SK-N-SH treated with all-trans-retinoic acid at 6 μM for 48 hours (cell line): Measurements from ENCODE around the gene ZBTB4.

Source experiments
- ATAC-seq: fragments of 200-7000 bp; cut with Tn5 transposase; 3 replicates; pipeline ENCODE4 v1.9.1; 2020; ENCODE audit warnings: mild to moderate bottlenecking, moderate library complexity
- ARNTL ChIP-seq: fragments of 450-650 bp; formaldehyde crosslinking; IDR thresholded peaks from 2 replicates; pipeline ENCODE4 v1.5.0; 2020; ENCODE audit warnings: low read depth, mild to moderate bottlenecking, moderate library complexity, borderline replicate concordance
- BACH2 ChIP-seq: fragments of 250-450 bp; sonication (Bioruptor Pico); IDR thresholded peaks from 2 replicates; pipeline ENCODE4 v1.9.0; 2021; ENCODE audit warnings: mild to moderate bottlenecking, borderline replicate concordance
- CSDC2 ChIP-seq: fragments of 250-450 bp; sonication (Bioruptor Pico); IDR thresholded peaks from 2 replicates; pipeline ENCODE4 v1.5.0; 2020; ENCODE audit warnings: mild to moderate bottlenecking, moderate library complexity
- ESRRG ChIP-seq: fragments of 250-450 bp; sonication (Bioruptor Pico); IDR thresholded peaks from 2 replicates; pipeline ENCODE4 v1.6.1; 2021; ENCODE audit warnings: mild to moderate bottlenecking
- GLIS3 ChIP-seq: fragments of 250-450 bp; sonication (Bioruptor Pico); IDR thresholded peaks from 2 replicates; pipeline ENCODE4 v1.5.0; 2020; ENCODE audit warnings: mild to moderate bottlenecking, moderate library complexity
- ISL1 ChIP-seq: fragments of 250-450 bp; sonication (Bioruptor Pico); IDR thresholded peaks from 2 replicates; pipeline ENCODE4 v2.1.2; 2022; ENCODE audit warnings: mild to moderate bottlenecking, moderate library complexity
- OSR1 ChIP-seq: fragments of 250-450 bp; sonication (Bioruptor Pico); IDR thresholded peaks from 2 replicates; pipeline ENCODE4 v1.8.0; 2022; ENCODE audit warnings: moderate library complexity, mild to moderate bottlenecking, inconsistent platforms
- PPARA ChIP-seq: fragments of 250-450 bp; sonication (Bioruptor Pico); IDR thresholded peaks from 2 replicates; pipeline ENCODE4 v1.5.0; 2020; ENCODE audit warnings: mild to moderate bottlenecking, borderline replicate concordance
- RARB ChIP-seq: fragments of 250-450 bp; sonication (Bioruptor Pico); IDR thresholded peaks from 2 replicates; pipeline ENCODE4 v1.8.0; 2021; ENCODE audit warnings: mild to moderate bottlenecking, moderate library complexity
- SNAI2 ChIP-seq: fragments of 250-450 bp; sonication (Bioruptor Pico); IDR thresholded peaks from 2 replicates; pipeline ENCODE4 v1.5.0; 2020; ENCODE audit warnings: mild to moderate bottlenecking, moderate library complexity
- TCF4 ChIP-seq: fragments of 250-450 bp; sonication (Bioruptor Pico); IDR thresholded peaks from 2 replicates; pipeline ENCODE4 v1.8.0; 2021; ENCODE audit warnings: mild to moderate bottlenecking, moderate library complexity, borderline replicate concordance
- TOX ChIP-seq: fragments of 250-450 bp; sonication (Bioruptor Pico); IDR thresholded peaks from 2 replicates; pipeline ENCODE4 v1.8.0; 2021; ENCODE audit warnings: mild to moderate bottlenecking, moderate library complexity, borderline replicate concordance
- ZC3H10 ChIP-seq: fragments of 250-450 bp; sonication (Bioruptor Pico); IDR thresholded peaks from 2 replicates; pipeline ENCODE4 v1.5.1; 2021; ENCODE audit warnings: mild to moderate bottlenecking, moderate library complexity
- ZFP30 ChIP-seq: fragments of 450-650 bp; formaldehyde crosslinking; IDR thresholded peaks from 2 replicates; pipeline ENCODE4 v1.5.0; 2022; ENCODE audit warnings: mild to moderate bottlenecking, moderate library complexity
- ZNF565 ChIP-seq: fragments of 450-650 bp; formaldehyde crosslinking; conservative IDR thresholded peaks from 2 replicates; pipeline ENCODE4 v1.5.0; 2020; ENCODE audit warnings: low read depth, mild to moderate bottlenecking, moderate library complexity
- ZNF70 ChIP-seq: fragments of 450-650 bp; formaldehyde crosslinking; IDR thresholded peaks from 2 replicates; pipeline ENCODE4 v1.5.0; 2020; ENCODE audit warnings: mild to moderate bottlenecking, moderate library complexity
- ZNF8 ChIP-seq: fragments of 450-650 bp; formaldehyde crosslinking; IDR thresholded peaks from 2 replicates; pipeline ENCODE4 v1.5.0; 2020; ENCODE audit warnings: mild to moderate bottlenecking, moderate library complexity
- TF ChIP-seq, protein P1 (sequence below): fragments of 250-450 bp; sonication (Bioruptor Pico); IDR thresholded peaks from 2 replicates; pipeline ENCODE4 v1.8.0; 2021; ENCODE audit warnings: low read depth, mild to moderate bottlenecking, moderate library complexity, borderline replicate concordance
- TF ChIP-seq, protein P2 (sequence below): fragments of 250-450 bp; sonication (Bioruptor Pico); IDR thresholded peaks from 2 replicates; pipeline ENCODE4 v1.8.0; 2020; ENCODE audit warnings: mild to moderate bottlenecking, moderate library complexity, borderline replicate concordance
- TF ChIP-seq, protein P3 (sequence below): fragments of 250-450 bp; sonication (Bioruptor Pico); IDR thresholded peaks from 2 replicates; pipeline ENCODE4 v1.5.0; 2020; ENCODE audit warnings: mild to moderate bottlenecking, moderate library complexity
- TF ChIP-seq, protein P4 (sequence below): fragments of 250-450 bp; sonication (Bioruptor Pico); IDR thresholded peaks from 2 replicates; pipeline ENCODE4 v1.5.1; 2020; ENCODE audit warnings: low read depth, mild to moderate bottlenecking, moderate library complexity
- TF ChIP-seq, protein P5 (sequence below): fragments of 250-450 bp; sonication (Bioruptor Pico); IDR thresholded peaks from 2 replicates; pipeline ENCODE4 v1.5.1; 2021; ENCODE audit warnings: mild to moderate bottlenecking, moderate library complexity

The ZBTB4 gene

DNA sequence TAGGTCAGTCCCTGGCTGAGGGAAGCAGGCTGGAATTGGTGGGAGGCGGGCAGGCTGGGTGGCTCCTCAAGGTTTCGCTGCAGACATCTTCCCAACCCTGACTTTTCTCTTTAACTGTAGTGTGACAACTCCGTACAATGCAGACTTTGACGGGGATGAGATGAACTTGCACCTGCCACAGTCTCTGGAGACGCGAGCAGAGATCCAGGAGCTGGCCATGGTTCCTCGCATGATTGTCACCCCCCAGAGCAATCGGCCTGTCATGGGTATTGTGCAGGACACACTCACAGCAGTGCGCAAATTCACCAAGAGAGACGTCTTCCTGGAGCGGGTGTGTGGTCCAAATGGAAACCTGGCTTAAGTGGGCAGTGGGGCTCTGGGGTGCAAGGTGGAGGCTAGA is 19.7 kb upstream of the ZBTB4 start:
- TF ChIP-seq ZNF70 (CRISPR knock-in tag) (no peak), ESRRG (no peak), ZNF8 (CRISPR knock-in tag) (no peak), BACH2 (CRISPR knock-in tag) (no peak), TCF4 (CRISPR knock-in tag) (no peak), ISL1 (no peak), TOX (CRISPR knock-in tag) (no peak), RARB (CRISPR knock-in tag) (no peak), OSR1 (no peak), ZFP30 (CRISPR knock-in tag) (no peak), ARNTL (CRISPR knock-in tag) (no peak)
- TF ChIP-seq, protein P1, sequence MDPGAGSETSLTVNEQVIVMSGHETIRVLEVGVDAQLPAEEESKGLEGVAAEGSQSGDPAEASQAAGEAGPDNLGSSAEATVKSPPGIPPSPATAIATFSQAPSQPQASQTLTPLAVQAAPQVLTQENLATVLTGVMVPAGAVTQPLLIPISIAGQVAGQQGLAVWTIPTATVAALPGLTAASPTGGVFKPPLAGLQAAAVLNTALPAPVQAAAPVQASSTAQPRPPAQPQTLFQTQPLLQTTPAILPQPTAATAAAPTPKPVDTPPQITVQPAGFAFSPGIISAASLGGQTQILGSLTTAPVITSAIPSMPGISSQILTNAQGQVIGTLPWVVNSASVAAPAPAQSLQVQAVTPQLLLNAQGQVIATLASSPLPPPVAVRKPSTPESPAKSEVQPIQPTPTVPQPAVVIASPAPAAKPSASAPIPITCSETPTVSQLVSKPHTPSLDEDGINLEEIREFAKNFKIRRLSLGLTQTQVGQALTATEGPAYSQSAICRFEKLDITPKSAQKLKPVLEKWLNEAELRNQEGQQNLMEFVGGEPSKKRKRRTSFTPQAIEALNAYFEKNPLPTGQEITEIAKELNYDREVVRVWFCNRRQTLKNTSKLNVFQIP (CRISPR knock-in tag), result no peak
- TF ChIP-seq, protein P2, sequence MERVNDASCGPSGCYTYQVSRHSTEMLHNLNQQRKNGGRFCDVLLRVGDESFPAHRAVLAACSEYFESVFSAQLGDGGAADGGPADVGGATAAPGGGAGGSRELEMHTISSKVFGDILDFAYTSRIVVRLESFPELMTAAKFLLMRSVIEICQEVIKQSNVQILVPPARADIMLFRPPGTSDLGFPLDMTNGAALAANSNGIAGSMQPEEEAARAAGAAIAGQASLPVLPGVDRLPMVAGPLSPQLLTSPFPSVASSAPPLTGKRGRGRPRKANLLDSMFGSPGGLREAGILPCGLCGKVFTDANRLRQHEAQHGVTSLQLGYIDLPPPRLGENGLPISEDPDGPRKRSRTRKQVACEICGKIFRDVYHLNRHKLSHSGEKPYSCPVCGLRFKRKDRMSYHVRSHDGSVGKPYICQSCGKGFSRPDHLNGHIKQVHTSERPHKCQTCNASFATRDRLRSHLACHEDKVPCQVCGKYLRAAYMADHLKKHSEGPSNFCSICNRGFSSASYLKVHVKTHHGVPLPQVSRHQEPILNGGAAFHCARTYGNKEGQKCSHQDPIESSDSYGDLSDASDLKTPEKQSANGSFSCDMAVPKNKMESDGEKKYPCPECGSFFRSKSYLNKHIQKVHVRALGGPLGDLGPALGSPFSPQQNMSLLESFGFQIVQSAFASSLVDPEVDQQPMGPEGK (CRISPR knock-in tag), result no peak
- TF ChIP-seq, all 23 proteins: peak for 0
- ATAC-seq, result no peak

DNA sequence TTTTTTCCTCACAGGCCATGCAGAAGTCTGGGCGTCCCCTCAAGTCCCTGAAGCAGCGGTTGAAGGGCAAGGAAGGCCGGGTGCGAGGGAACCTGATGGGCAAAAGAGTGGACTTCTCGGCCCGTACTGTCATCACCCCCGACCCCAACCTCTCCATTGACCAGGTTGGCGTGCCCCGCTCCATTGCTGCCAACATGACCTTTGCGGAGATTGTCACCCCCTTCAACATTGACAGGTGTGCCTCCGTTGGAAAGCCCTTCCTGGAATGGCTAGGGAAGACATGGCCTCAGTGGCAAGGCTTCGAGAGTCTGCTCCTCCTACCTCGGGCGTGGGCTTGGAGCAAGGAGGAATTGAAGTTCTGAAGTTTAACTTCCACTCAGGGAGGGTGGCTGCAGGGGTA is 18.2 kb upstream of the ZBTB4 start:
- TF ChIP-seq, protein P3, sequence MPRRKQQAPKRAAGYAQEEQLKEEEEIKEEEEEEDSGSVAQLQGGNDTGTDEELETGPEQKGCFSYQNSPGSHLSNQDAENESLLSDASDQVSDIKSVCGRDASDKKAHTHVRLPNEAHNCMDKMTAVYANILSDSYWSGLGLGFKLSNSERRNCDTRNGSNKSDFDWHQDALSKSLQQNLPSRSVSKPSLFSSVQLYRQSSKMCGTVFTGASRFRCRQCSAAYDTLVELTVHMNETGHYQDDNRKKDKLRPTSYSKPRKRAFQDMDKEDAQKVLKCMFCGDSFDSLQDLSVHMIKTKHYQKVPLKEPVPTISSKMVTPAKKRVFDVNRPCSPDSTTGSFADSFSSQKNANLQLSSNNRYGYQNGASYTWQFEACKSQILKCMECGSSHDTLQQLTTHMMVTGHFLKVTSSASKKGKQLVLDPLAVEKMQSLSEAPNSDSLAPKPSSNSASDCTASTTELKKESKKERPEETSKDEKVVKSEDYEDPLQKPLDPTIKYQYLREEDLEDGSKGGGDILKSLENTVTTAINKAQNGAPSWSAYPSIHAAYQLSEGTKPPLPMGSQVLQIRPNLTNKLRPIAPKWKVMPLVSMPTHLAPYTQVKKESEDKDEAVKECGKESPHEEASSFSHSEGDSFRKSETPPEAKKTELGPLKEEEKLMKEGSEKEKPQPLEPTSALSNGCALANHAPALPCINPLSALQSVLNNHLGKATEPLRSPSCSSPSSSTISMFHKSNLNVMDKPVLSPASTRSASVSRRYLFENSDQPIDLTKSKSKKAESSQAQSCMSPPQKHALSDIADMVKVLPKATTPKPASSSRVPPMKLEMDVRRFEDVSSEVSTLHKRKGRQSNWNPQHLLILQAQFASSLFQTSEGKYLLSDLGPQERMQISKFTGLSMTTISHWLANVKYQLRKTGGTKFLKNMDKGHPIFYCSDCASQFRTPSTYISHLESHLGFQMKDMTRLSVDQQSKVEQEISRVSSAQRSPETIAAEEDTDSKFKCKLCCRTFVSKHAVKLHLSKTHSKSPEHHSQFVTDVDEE (CRISPR knock-in tag), result no peak
- TF ChIP-seq TCF4 (CRISPR knock-in tag) (no peak), OSR1 (no peak), SNAI2 (no peak), TOX (CRISPR knock-in tag) (no peak), ZNF8 (CRISPR knock-in tag) (no peak), CSDC2 (CRISPR knock-in tag) (no peak), ARNTL (CRISPR knock-in tag) (no peak), ZNF565 (CRISPR knock-in tag) (no peak), PPARA (no peak), ZFP30 (CRISPR knock-in tag) (no peak), ESRRG (no peak), RARB (CRISPR knock-in tag) (no peak), GLIS3 (CRISPR knock-in tag) (no peak), ZC3H10 (CRISPR knock-in tag) (no peak)
- TF ChIP-seq, protein P1 (CRISPR knock-in tag), result no peak
- TF ChIP-seq, protein P4, sequence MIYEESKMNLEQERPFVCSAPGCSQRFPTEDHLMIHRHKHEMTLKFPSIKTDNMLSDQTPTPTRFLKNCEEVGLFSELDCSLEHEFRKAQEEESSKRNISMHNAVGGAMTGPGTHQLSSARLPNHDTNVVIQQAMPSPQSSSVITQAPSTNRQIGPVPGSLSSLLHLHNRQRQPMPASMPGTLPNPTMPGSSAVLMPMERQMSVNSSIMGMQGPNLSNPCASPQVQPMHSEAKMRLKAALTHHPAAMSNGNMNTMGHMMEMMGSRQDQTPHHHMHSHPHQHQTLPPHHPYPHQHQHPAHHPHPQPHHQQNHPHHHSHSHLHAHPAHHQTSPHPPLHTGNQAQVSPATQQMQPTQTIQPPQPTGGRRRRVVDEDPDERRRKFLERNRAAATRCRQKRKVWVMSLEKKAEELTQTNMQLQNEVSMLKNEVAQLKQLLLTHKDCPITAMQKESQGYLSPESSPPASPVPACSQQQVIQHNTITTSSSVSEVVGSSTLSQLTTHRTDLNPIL (CRISPR knock-in tag), result no peak
- TF ChIP-seq, protein P5, sequence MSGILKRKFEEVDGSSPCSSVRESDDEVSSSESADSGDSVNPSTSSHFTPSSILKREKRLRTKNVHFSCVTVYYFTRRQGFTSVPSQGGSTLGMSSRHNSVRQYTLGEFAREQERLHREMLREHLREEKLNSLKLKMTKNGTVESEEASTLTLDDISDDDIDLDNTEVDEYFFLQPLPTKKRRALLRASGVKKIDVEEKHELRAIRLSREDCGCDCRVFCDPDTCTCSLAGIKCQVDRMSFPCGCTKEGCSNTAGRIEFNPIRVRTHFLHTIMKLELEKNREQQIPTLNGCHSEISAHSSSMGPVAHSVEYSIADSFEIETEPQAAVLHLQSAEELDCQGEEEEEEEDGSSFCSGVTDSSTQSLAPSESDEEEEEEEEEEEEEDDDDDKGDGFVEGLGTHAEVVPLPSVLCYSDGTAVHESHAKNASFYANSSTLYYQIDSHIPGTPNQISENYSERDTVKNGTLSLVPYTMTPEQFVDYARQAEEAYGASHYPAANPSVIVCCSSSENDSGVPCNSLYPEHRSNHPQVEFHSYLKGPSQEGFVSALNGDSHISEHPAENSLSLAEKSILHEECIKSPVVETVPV, result no peak
- TF ChIP-seq, protein P2 (CRISPR knock-in tag), result no peak
- ATAC-seq, result no peak
